ENCODE results near the gene EGFL7. TPM values are rescaled to one million over a fixed set of nuclear protein-coding genes. Genes with fewer than 3 reads are reported as not detected.

Gene EGFL7
- total RNA-seq, 1 donor from 2014 or later: 16.3 TPM

DNA sequence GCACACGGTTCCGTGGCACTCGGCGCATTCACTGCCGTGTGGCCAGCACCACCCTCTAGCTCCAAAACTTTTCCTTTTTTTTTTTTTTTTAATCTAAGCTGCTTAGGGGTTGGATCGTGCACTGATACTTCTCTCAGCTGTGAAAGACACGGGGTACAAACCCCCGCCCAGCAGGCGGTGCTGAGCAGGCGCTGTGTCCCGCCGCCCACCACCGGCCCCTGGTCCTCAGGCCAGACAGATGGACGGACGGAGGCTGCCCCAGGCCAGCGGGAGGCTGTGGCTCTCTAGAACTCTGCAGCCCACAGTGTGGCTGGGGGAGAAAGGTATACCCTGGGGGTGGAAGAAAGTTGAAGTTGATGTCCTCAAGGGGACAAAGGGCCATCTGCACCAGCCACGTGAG, 18.3 kb downstream of the EGFL7 start:
- Mint-ChIP-seq H3K36me3 (ENCODE audit: insufficient read depth) (no peaks in the 10 kb centered on the region), H3K27me3 (no peaks in the 10 kb centered on the region), H3K9me3 (ENCODE audit: low read depth) (no peaks in the 10 kb centered on the region), H3K4me3 (ENCODE audit: low read depth) (no peak overlapping the region), H3K4me1 (ENCODE audit: low read depth) (peaks cover 3% of the 10 kb centered on the region), H3K27ac (no peak overlapping the region)
- TF ChIP-seq, protein P1, sequence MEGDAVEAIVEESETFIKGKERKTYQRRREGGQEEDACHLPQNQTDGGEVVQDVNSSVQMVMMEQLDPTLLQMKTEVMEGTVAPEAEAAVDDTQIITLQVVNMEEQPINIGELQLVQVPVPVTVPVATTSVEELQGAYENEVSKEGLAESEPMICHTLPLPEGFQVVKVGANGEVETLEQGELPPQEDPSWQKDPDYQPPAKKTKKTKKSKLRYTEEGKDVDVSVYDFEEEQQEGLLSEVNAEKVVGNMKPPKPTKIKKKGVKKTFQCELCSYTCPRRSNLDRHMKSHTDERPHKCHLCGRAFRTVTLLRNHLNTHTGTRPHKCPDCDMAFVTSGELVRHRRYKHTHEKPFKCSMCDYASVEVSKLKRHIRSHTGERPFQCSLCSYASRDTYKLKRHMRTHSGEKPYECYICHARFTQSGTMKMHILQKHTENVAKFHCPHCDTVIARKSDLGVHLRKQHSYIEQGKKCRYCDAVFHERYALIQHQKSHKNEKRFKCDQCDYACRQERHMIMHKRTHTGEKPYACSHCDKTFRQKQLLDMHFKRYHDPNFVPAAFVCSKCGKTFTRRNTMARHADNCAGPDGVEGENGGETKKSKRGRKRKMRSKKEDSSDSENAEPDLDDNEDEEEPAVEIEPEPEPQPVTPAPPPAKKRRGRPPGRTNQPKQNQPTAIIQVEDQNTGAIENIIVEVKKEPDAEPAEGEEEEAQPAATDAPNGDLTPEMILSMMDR (IDR thresholded peaks at IDR 0.05; ENCODE audit: unreplicated experiment): no peak
- DNase-seq (ENCODE audit: low spot score, unreplicated experiment): no peak

DNA sequence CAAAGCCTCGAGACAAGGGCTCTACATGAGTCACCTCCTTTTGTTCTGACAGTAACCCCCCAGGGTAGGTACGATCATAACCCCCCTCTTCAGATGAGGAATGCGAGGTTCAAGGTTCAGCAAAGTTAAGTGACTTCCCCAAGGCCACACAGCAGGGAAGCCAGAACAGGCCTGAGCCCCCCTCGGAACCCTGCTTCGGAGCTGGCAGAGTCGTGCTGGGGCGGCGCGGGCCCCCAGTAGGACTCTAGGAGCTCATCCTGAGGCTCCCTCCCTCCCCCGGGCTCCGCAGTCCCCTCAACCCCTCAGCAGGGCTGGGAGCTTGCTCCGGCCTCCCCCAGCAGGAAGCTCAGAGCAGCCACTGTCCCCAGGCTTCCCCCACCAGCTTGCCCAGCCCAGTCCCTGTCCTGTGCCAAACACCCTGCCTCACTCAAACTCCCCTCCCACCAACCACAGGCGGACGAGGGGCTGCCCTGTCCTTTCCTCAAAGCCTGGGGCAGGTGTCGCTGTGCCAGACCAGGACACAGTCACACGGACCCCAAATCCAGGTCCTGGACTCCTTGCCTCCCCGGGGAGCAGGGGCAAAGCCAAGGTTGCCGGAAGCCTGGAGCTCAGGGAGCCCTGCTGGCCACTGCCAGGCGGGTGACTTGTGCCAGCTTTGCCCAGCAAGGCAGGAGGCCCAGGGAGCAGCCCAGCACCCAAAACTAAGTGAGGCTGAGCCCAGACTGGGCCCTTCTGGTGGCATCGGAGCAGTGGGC, 19.4 kb downstream of the EGFL7 start:
- TF ChIP-seq, protein P1 (IDR thresholded peaks at IDR 0.05; ENCODE audit: unreplicated experiment): no peak
- peaks cover 6% of the 10 kb centered on the region for H3K4me1 Mint-ChIP-seq (ENCODE audit: low read depth)
- H3K27me3 Mint-ChIP-seq: no peaks in the 10 kb centered on the region
- no peak overlapping the region for H3K4me3 Mint-ChIP-seq (ENCODE audit: low read depth)
- no peak overlapping the region for H3K27ac Mint-ChIP-seq
- DNase-seq (ENCODE audit: low spot score, unreplicated experiment): no peak
- no peaks in the 10 kb centered on the region for H3K9me3 Mint-ChIP-seq (ENCODE audit: low read depth)
- H3K36me3 Mint-ChIP-seq (ENCODE audit: insufficient read depth): no peaks in the 10 kb centered on the region

DNA sequence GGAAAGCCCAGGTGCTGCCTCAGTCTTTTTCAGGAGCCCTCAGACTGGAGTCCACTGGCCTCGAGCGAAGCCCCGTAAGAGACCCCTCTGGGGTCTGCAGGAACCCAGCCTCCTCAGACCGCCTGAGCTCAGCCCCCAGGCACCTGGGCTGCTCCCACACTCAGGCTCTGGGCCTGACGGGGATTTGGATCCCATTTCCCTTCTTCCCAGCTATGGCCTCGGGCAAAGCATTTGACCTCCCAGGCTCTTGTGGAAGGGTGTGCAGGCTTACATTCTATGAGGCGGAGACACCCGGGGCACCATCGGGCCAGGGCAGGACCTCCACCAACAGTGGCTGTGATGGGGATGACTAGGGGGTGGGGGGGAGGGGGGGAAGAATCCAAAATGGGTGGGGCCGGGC, 20.0 kb downstream of the EGFL7 start:
- no peaks in the 10 kb centered on the region for H3K9me3 Mint-ChIP-seq (ENCODE audit: low read depth)
- no peaks in the 10 kb centered on the region for H3K36me3 Mint-ChIP-seq (ENCODE audit: insufficient read depth)
- H3K4me1 Mint-ChIP-seq (ENCODE audit: low read depth): peaks cover 6% of the 10 kb centered on the region
- H3K27me3 Mint-ChIP-seq: no peaks in the 10 kb centered on the region
- no peak overlapping the region for H3K27ac Mint-ChIP-seq
- TF ChIP-seq, protein P1 (IDR thresholded peaks at IDR 0.05; ENCODE audit: unreplicated experiment): no peak
- no peak for DNase-seq (ENCODE audit: low spot score, unreplicated experiment)
- H3K4me3 Mint-ChIP-seq (ENCODE audit: low read depth): no peak overlapping the region

DNA sequence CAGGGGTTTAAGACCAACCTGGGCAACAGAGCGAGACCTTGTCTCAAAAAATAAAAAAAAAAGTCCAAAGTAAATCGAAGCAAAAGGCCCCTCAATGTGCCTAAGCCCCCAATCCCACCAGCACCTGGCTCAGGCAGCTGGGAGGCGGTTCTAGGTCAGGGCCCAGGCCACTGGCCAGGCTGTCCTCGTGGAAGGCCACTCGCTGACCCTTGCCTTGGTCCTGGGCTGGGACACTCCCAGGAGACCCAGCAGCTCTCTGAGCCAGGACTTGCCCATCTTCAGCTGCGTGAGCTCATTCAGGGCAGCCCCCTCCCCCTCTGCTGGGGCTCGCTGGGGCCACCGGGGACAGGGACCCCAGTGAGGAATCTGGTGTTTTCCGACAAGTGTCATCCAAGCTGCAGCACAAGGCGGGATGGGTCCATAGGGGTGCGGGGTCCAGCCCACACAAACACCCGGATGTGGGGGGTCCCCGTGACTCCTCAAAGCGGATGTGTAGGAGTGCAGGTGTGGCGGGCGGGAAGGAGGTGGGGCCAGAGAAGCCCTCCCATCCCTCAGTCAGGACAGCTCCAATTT, 20.5 kb downstream of the EGFL7 start:
- Mint-ChIP-seq H3K27ac (no peak overlapping the region), H3K36me3 (ENCODE audit: insufficient read depth) (no peaks in the 10 kb centered on the region)

DNA sequence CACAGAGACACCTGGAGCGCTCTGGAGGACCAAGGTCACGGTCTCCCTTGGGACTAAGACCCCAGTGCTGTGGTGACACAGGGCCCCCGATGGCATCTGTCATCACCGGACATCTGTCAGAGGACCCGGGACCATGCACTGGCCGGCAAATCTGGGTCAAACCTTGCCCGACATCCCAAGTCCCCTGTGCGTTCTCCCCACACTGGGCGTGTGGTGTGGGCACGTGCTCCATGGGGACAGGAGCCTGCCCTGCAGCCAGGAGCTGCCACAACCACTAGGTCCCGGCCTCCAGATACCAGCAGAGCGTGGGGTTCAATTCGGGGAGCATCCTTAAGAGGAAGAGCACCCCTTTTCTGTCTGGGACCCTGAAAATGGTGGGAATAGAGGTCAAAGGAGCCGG, 21.0 kb downstream of the EGFL7 start:
- Mint-ChIP-seq H3K36me3 (ENCODE audit: insufficient read depth) (no peaks in the 10 kb centered on the region), H3K27ac (no peak overlapping the region), H3K27me3 (peaks cover 3% of the 10 kb centered on the region), H3K9me3 (ENCODE audit: low read depth) (no peaks in the 10 kb centered on the region), H3K4me3 (ENCODE audit: low read depth) (no peak overlapping the region), H3K4me1 (ENCODE audit: low read depth) (peaks cover 6% of the 10 kb centered on the region)
- TF ChIP-seq, protein P1 (IDR thresholded peaks at IDR 0.05; ENCODE audit: unreplicated experiment): no peak
- DNase-seq (ENCODE audit: low spot score, unreplicated experiment): no peak

More for the DNA sequence above, 20.5 kb downstream of the EGFL7 start:
- Mint-ChIP-seq H3K4me3 (ENCODE audit: low read depth) (no peak overlapping the region), H3K4me1 (ENCODE audit: low read depth) (peaks cover 6% of the 10 kb centered on the region), H3K27me3 (peaks cover under 1% of the 10 kb centered on the region), H3K9me3 (ENCODE audit: low read depth) (no peaks in the 10 kb centered on the region)
- TF ChIP-seq, protein P1 (IDR thresholded peaks at IDR 0.05; ENCODE audit: unreplicated experiment): no peak
- no peak for DNase-seq (ENCODE audit: low spot score, unreplicated experiment)
